K562 (cell line): ENCODE results near the gene YTHDC2. TPM values are rescaled to one million over a fixed set of nuclear protein-coding genes. Genes with fewer than 3 reads are reported as not detected.

Experiments used
- ATAC-seq: fragments of 200-7000 bp; cut with Tn5 transposase; 3 replicates; pipeline ENCODE4 v1.9.1; 2020; ENCODE audit warnings: moderate library complexity
- BruUV-seq: library from RNA; stranded (reverse); fragments of 400-500 nt; replicated peaks from 2 replicates; lab custom pipeline; 2021; lab: Mats Ljungman, UMichigan
- CTCF ChIA-PET: fragments of 300-600 bp; formaldehyde crosslinking; extraction: SDS; loops from one replicate; lab custom pipeline; 2021; ENCODE audit warnings: low intra/inter-chr PET ratio; lab: Yijun Ruan, JAX
- POLR2A ChIA-PET: fragments of 300-600, 350-650 bp; sonication (Branson Sonifier 250); formaldehyde crosslinking; extraction: SDS; loops from one replicate; lab custom pipeline; 2021; ENCODE audit warnings: antibody characterized with exemption, inconsistent platforms; lab: Yijun Ruan, JAX
- DNase-seq, 4 experiments: peaks; one replicate each; pipeline versions ENCODE4 v3.0.0 to v3.0.0-alpha.2; 2011 to 2018; ENCODE audit warnings: low spot score in 3 of 4, mixed read lengths in 3 of 4; ENCODE audit errors: extremely low read depth in 1 of 4
- FAIRE-seq: peaks from 2 replicates; lab custom pipeline; 2011; peaks lifted over from hg19 to GRCh38; lab: Jason Lieb, UNC
- H2AFZ ChIP-seq: 2 replicates; pipeline ENCODE4 v1.6.0; 2011; ENCODE audit warnings: low read depth, low read length, control low read depth, inconsistent platforms
- H3K27ac ChIP-seq: fragments of 200-600 bp; 3 replicates; pipeline ENCODE4 v1.8.0; 2011; ENCODE audit warnings: low read depth, mild to moderate bottlenecking, control low read depth, inconsistent platforms, low read length, moderate library complexity, mixed read lengths; ENCODE audit errors: extremely low read depth
- H3K27me3 ChIP-seq, 2 experiments: fragments of 300-600 bp in 1 of 2; 2 replicates in 1 of 2; 3 replicates in 1 of 2; pipeline versions ENCODE4 v1.6.0 to v1.8.0; 2011; ENCODE audit warnings: inconsistent platforms in 2 of 2, low read length in 2 of 2, mild to moderate bottlenecking in 1 of 2, mixed read lengths in 1 of 2, moderate library complexity in 1 of 2; ENCODE audit not compliant: control insufficient read depth in 2 of 2, insufficient read depth in 2 of 2
- H3K36me3 ChIP-seq: fragments of 300-600 bp; 3 replicates; pipeline ENCODE4 v1.8.0; 2011; ENCODE audit warnings: mild to moderate bottlenecking, low read length, inconsistent platforms; ENCODE audit not compliant: control insufficient read depth, insufficient read depth
- H3K4me1 ChIP-seq, 2 experiments: fragments of 200-600 bp in 1 of 2; replicated peaks in 1 of 2; 2 replicates in 1 of 2; 3 replicates in 1 of 2; pipeline versions ENCODE4 v1.5.1 to v1.8.0; 2011; ENCODE audit warnings: inconsistent platforms in 2 of 2, low read length in 2 of 2, mild to moderate bottlenecking in 1 of 2, mixed read lengths in 1 of 2, moderate library complexity in 1 of 2; ENCODE audit not compliant: control insufficient read depth in 2 of 2, insufficient read depth in 2 of 2
- H3K4me2 ChIP-seq: 2 replicates; pipeline ENCODE4 v1.6.1; 2011; ENCODE audit warnings: low read length, control low read depth, inconsistent platforms, mixed read lengths; ENCODE audit not compliant: insufficient read depth
- H3K4me3 ChIP-seq: fragments of 200-600 bp; sonication (generic), shearing (Covaris generic); 2 replicates; pipeline ENCODE4 v1.5.1; 2016; ENCODE audit warnings: control low read depth, inconsistent platforms
- H3K79me2 ChIP-seq: fragments of 200-600 bp; 3 replicates; pipeline ENCODE4 v1.8.0; 2011; ENCODE audit warnings: low read length, inconsistent platforms; ENCODE audit not compliant: control insufficient read depth, insufficient read depth
- H3K9ac ChIP-seq, 2 experiments: 2 replicates each; pipeline versions ENCODE4 v1.6.0 to v1.6.1; 2011; ENCODE audit warnings: low read depth in 2 of 2, low read length in 2 of 2, control low read depth in 1 of 2, inconsistent platforms in 1 of 2, mild to moderate bottlenecking in 1 of 2, mixed read lengths in 1 of 2; ENCODE audit not compliant: insufficient read depth in 1 of 2
- H3K9me1 ChIP-seq: one replicate; pipeline ENCODE4 v1.6.0; 2011; ENCODE audit warnings: inconsistent platforms, mild to moderate bottlenecking, low read length, moderate library complexity; ENCODE audit not compliant: control insufficient read depth, insufficient read depth
- H3K9me3 ChIP-seq: replicated peaks from 2 replicates; pipeline ENCODE4 v1.5.1; 2011; ENCODE audit warnings: low read depth, low read length, inconsistent platforms; ENCODE audit not compliant: control insufficient read depth, insufficient read depth
- H4K20me1 ChIP-seq: replicated peaks from 2 replicates; pipeline ENCODE4 v1.6.1; 2011; ENCODE audit warnings: low read length, inconsistent platforms, mixed read lengths; ENCODE audit not compliant: control insufficient read depth, insufficient read depth
- C11orf30 ChIP-seq: fragments of 450-650 bp; IDR thresholded peaks from 2 replicates; pipeline ENCODE4 v1.6.1; 2016; ENCODE audit warnings: low read depth, mild to moderate bottlenecking
- GTF2A2 ChIP-seq: IDR thresholded peaks from 2 replicates; pipeline ENCODE4 v1.6.1; 2016; ENCODE audit warnings: mild to moderate bottlenecking, missing genetic modification characterization, missing compliant biosample characterization
- NFXL1 ChIP-seq: fragments of 450-650 bp; formaldehyde crosslinking; IDR thresholded peaks from 2 replicates; pipeline ENCODE4 v1.4.0; 2021; ENCODE audit warnings: mild to moderate bottlenecking
- RAD21 ChIP-seq, 2 experiments: fragments of 250-450 bp in 1 of 2; fragments of 450-650 bp in 1 of 2; sonication (Bioruptor Pico) in 1 of 2; formaldehyde crosslinking in 1 of 2; IDR thresholded peaks in 1 of 2; conservative IDR thresholded peaks in 1 of 2; 2 replicates each; pipeline versions ENCODE4 v1.4.0 to v1.8.0; 2020 to 2022; ENCODE audit warnings: mild to moderate bottlenecking in 2 of 2, moderate library complexity in 1 of 2
- ZNF316 ChIP-seq: fragments of 450-650 bp; IDR thresholded peaks from 2 replicates; pipeline ENCODE4 v1.6.1; 2016
- WGBS: fragments of 100-300 bp; shearing (Covaris generic); methylation state at CpG from one replicate; pipeline ENCODE4 v1.1.6; 2016; ENCODE audit warnings: low coverage, mixed read lengths; ENCODE audit not compliant: insufficient coverage; ENCODE audit errors: missing lambda C conversion rate; 5-methylcytosine and 5-hydroxymethylcytosine counted together
- in situ Hi-C: fragments of 300-500 bp; cut with MboI; formaldehyde crosslinking; loops from 4 replicates; pipeline ENCODE4 v1.15.0; 2018; ENCODE audit warnings: inconsistent platforms, mixed read lengths
- intact Hi-C: fragments of 100-400 bp; cut with micrococcal nuclease; formaldehyde crosslinking; loops from 2 replicates; pipeline ENCODE4 v1.14.2; 2022
- polyA plus RNA-seq, 8 experiments: library from polyadenylated mRNA; depleted of rRNA in 4 of 8; stranded (reverse) in 5 of 8; unstranded in 3 of 8; fragments of >200 nt; fragmentation: Nextera tagmentation in 2 of 8; fragmentation: Illumina TruSeq in 1 of 8; extraction: Ambion mirVana in 2 of 8; extraction: Trizol in 1 of 8; gene quantifications; 2 replicates each; pipeline versions ENCODE4 v1.2.1 to v1.2.3, GENCODE V29; 2011 to 2014; ENCODE audit warnings: inconsistent platforms in 1 of 8, missing spikeins in 1 of 8
- total RNA-seq, 7 experiments: library from RNA; depleted of rRNA in 6 of 7; stranded (reverse); fragments of >200 nt in 6 of 7; fragmentation: Illumina TruSeq in 2 of 7; extraction: Trizol in 2 of 7; gene quantifications; 2 replicates each; pipeline versions ENCODE4 v1.2.1 to v1.2.3, GENCODE V29; 2011 to 2021; ENCODE audit warnings: low replicate concordance in 1 of 7
- TF ChIP-seq, protein P1 (sequence below): IDR thresholded peaks from 3 replicates; pipeline ENCODE4 v1.6.1; 2011; ENCODE audit warnings: borderline replicate concordance, mild to moderate bottlenecking, moderate library complexity; ENCODE audit not compliant: insufficient read length; ENCODE audit errors: extremely low read depth
- TF ChIP-seq, protein P2 (sequence below): fragments of 450-650 bp; IDR thresholded peaks from one replicate; pipeline ENCODE4 v1.6.1; 2018; ENCODE audit warnings: mild to moderate bottlenecking, moderate library complexity; ENCODE audit not compliant: partially characterized antibody

YTHDC2 gene
- total and polyA plus RNA-seq, 9 of the 15 experiments (the other 6 are each of a cell fraction or from before 2014, with no cell fraction given), result 2.7 to 21.6 (median 15.9) TPM

DNA sequence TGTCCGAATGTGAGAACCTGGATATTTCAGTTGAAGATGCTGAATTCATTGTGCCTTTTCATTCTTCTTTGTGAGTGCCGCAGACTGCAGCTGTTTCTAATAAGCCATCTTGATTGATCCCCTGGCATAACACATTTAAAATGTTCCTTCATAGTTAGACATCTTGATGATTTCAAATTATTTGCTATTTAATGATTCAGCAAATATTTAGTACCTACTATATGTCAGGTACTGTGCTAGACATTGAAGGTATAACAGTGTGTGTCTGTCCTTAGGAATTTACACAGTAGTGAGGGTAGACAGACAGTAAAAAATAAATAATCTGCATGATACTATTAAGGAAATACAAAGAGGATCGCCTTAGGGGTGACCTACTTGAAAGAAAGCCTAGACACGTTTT lies 61.6 kb downstream of the YTHDC2 start:
- no TSS peak for BruUV-seq
- intact Hi-C loops, result no loop called here
- ChIA-PET POLR2A (no interaction called here), CTCF (no interaction called here)
- Histone ChIP-seq H3K4me1 (no peaks in the 10 kb centered on the region; a peak in 1 of 5 replicates), H3K79me2 (no peaks in the 10 kb centered on the region), H2AFZ (no peak overlapping the region), H3K36me3 (peaks cover 33% of the 10 kb centered on the region), H3K4me2 (no peak overlapping the region), H3K27ac (no peak overlapping the region), H3K4me3 (no peak overlapping the region), H3K9me1 (no peaks in the 10 kb centered on the region), H3K27me3 (no peaks in the 10 kb centered on the region), H4K20me1 (no peaks in the 10 kb centered on the region), H3K9me3 (no peaks in the 10 kb centered on the region), H3K9ac (no peak overlapping the region)
- FAIRE-seq, result no peak
- ATAC-seq, result no peak
- WGBS, result 77% methylated on average over 4 of the region's 4 CpGs
- TF ChIP-seq ZNF316 (peak; percentile 67), RAD21 (CRISPR knock-in tag; conservative IDR thresholded peaks at IDR 0.05 in 1 of 2, IDR thresholded peaks at IDR 0.05 in 1 of 2) (no peak), GTF2A2 (tag) (no peak), NFXL1 (CRISPR knock-in tag) (no peak), C11orf30 (0 out of 2 replicates have a peak, but pooled peaks have one; percentile 24)
- TF ChIP-seq, protein P1, sequence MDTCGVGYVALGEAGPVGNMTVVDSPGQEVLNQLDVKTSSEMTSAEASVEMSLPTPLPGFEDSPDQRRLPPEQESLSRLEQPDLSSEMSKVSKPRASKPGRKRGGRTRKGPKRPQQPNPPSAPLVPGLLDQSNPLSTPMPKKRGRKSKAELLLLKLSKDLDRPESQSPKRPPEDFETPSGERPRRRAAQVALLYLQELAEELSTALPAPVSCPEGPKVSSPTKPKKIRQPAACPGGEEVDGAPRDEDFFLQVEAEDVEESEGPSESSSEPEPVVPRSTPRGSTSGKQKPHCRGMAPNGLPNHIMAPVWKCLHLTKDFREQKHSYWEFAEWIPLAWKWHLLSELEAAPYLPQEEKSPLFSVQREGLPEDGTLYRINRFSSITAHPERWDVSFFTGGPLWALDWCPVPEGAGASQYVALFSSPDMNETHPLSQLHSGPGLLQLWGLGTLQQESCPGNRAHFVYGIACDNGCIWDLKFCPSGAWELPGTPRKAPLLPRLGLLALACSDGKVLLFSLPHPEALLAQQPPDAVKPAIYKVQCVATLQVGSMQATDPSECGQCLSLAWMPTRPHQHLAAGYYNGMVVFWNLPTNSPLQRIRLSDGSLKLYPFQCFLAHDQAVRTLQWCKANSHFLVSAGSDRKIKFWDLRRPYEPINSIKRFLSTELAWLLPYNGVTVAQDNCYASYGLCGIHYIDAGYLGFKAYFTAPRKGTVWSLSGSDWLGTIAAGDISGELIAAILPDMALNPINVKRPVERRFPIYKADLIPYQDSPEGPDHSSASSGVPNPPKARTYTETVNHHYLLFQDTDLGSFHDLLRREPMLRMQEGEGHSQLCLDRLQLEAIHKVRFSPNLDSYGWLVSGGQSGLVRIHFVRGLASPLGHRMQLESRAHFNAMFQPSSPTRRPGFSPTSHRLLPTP, result no peak
- TF ChIP-seq, protein P2, sequence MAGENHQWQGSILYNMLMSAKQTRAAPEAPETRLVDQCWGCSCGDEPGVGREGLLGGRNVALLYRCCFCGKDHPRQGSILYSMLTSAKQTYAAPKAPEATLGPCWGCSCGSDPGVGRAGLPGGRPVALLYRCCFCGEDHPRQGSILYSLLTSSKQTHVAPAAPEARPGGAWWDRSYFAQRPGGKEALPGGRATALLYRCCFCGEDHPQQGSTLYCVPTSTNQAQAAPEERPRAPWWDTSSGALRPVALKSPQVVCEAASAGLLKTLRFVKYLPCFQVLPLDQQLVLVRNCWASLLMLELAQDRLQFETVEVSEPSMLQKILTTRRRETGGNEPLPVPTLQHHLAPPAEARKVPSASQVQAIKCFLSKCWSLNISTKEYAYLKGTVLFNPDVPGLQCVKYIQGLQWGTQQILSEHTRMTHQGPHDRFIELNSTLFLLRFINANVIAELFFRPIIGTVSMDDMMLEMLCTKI, result no peak
- DNase-seq, result no peak
- in situ Hi-C loops, result no loop called here
